Gastrocnemius medialis (tissue), 4 donors: ENCODE results near the gene ADAM12. TPM values are rescaled to one million over a fixed set of nuclear protein-coding genes. Genes with fewer than 3 reads are reported as not detected.

Source experiments
- ATAC-seq, 2 donors: fragments of 150-250 bp; one replicate each; pipeline ENCODE4 v1.9.1; 2016
- DNase-seq, 2 donors: peaks; one replicate each; pipeline ENCODE4 v3.0.0-alpha.2; 2019
- H3K27ac ChIP-seq, 4 donors: fragments of 200-600 bp; sonication (generic); 1 replicate in 1 of 4; 2 replicates in 3 of 4; pipeline ENCODE4 v1.5.1; 2016 to 2018; ENCODE audit warnings: mild to moderate bottlenecking in 2 of 4, moderate library complexity in 1 of 4
- H3K27me3 ChIP-seq, 3 donors: fragments of 200-600 bp; sonication (generic) in 2 of 3; 1 replicate in 1 of 3; 2 replicates in 2 of 3; pipeline versions ENCODE4 v1.5.1 to v1.6.0; 2016 to 2019; ENCODE audit warnings: mild to moderate bottlenecking in 1 of 3, moderate library complexity in 1 of 3
- H3K36me3 ChIP-seq, 2 donors: fragments of 200-600 bp; sonication (generic) in 1 of 2; one replicate each; pipeline ENCODE4 v1.5.1; 2017 to 2018
- H3K4me1 ChIP-seq, 2 donors: fragments of 200-600 bp; sonication (generic) in 1 of 2; one replicate each; pipeline ENCODE4 v1.5.1; 2016 to 2017; ENCODE audit warnings: mild to moderate bottlenecking in 2 of 2
- H3K4me3 ChIP-seq, 4 donors: fragments of 200-600 bp; sonication (generic) in 3 of 4; 1 replicate in 1 of 4; 2 replicates in 3 of 4; pipeline ENCODE4 v1.5.1; 2016 to 2019; ENCODE audit warnings: mild to moderate bottlenecking in 2 of 4
- H3K9me3 ChIP-seq, 3 donors: fragments of 200-600 bp; sonication (generic) in 2 of 3; 1 replicate in 1 of 3; 2 replicates in 2 of 3; pipeline ENCODE4 v1.5.1; 2016 to 2019
- POLR2A ChIP-seq, 2 donors: fragments of 450-650 bp; IDR thresholded peaks; one replicate each; pipeline ENCODE4 v1.6.1; 2017; ENCODE audit warnings: antibody characterized with exemption in 2 of 2, mild to moderate bottlenecking in 2 of 2, moderate library complexity in 2 of 2
- in situ Hi-C, 4 donors: fragments of 200-750 bp; cut with MboI; loops; one replicate each; pipeline versions ENCODE4 v1.15.0 to v1.8.0; 2017; ENCODE audit warnings: low sequenced_read_pairs in 4 of 4
- intact Hi-C: fragments of 100-400 bp; cut with DNase I; formaldehyde crosslinking; loops from one replicate; pipeline ENCODE4 v1.15.1; 2023; ENCODE audit warnings: low total_unique reads
- total RNA-seq, 4 donors: library from RNA; depleted of rRNA; stranded (reverse); fragments of >200 nt; gene quantifications; one replicate each; pipeline versions ENCODE4 v1.1.0 to v1.2.3, GENCODE V29; 2016
- TF ChIP-seq, protein P1 (sequence below), 5 experiments: fragments of 450-650 bp in 3 of 5; fragments of 200-600 bp in 2 of 5; sonication (generic) in 2 of 5; IDR thresholded peaks in 4 of 5; conservative IDR thresholded peaks in 1 of 5; 1 replicate in 4 of 5; 2 replicates in 1 of 5; pipeline ENCODE4 v1.5.1; 2016 to 2019; ENCODE audit warnings: antibody characterized with exemption in 5 of 5, mild to moderate bottlenecking in 3 of 5, moderate library complexity in 3 of 5

The ADAM12 gene
- total RNA-seq, 4 donors from 2014 or later = 0.10 TPM; not detected in 3

- intact Hi-C loops (no loop called here), in situ Hi-C loops (loop anchor here in 1 of 4 donors (25.0 kb wide), 1 partner anchor 412 kb away; no protein-coding TSS in a partner anchor)
- Histone ChIP-seq H3K4me3 (no peak overlapping the region), H3K9me3 (no peaks in the 10 kb centered on the region), H3K27me3 (no peaks in the 10 kb centered on the region), H3K4me1 (no peaks in the 10 kb centered on the region), H3K36me3 (no peaks in the 10 kb centered on the region), H3K27ac (no peak overlapping the region)
- TF ChIP-seq POLR2A (IDR thresholded peaks at IDR 0.05) = no peak
- TF ChIP-seq, protein P1, sequence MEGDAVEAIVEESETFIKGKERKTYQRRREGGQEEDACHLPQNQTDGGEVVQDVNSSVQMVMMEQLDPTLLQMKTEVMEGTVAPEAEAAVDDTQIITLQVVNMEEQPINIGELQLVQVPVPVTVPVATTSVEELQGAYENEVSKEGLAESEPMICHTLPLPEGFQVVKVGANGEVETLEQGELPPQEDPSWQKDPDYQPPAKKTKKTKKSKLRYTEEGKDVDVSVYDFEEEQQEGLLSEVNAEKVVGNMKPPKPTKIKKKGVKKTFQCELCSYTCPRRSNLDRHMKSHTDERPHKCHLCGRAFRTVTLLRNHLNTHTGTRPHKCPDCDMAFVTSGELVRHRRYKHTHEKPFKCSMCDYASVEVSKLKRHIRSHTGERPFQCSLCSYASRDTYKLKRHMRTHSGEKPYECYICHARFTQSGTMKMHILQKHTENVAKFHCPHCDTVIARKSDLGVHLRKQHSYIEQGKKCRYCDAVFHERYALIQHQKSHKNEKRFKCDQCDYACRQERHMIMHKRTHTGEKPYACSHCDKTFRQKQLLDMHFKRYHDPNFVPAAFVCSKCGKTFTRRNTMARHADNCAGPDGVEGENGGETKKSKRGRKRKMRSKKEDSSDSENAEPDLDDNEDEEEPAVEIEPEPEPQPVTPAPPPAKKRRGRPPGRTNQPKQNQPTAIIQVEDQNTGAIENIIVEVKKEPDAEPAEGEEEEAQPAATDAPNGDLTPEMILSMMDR (IDR thresholded peaks at IDR 0.05 in 4 of 5, conservative IDR thresholded peaks at IDR 0.05 in 1 of 5) = no peak
- no peak for DNase-seq
- ATAC-seq = no peak
Observed at GRCh38 chr10:126398924-126399323, 10.6 kb upstream of the ADAM12 start.

- Histone ChIP-seq H3K36me3 (no peaks in the 10 kb centered on the region), H3K4me3 (no peak overlapping the region), H3K27me3 (no peaks in the 10 kb centered on the region), H3K27ac (no peak overlapping the region), H3K4me1 (no peaks in the 10 kb centered on the region), H3K9me3 (no peaks in the 10 kb centered on the region)
- ATAC-seq = no peak
- DNase-seq = no peak
- TF ChIP-seq, protein P1 (IDR thresholded peaks at IDR 0.05 in 4 of 5, conservative IDR thresholded peaks at IDR 0.05 in 1 of 5) = no peak
- no peak for TF ChIP-seq POLR2A (IDR thresholded peaks at IDR 0.05)
- in situ Hi-C loops = loop anchor here in 1 of 4 donors (25.0 kb wide), 1 partner anchor 411 kb away; no protein-coding TSS in a partner anchor
- intact Hi-C loops = no loop called here
Observed at GRCh38 chr10:126398383-126398743, 10.1 kb upstream of the ADAM12 start.

DNA sequence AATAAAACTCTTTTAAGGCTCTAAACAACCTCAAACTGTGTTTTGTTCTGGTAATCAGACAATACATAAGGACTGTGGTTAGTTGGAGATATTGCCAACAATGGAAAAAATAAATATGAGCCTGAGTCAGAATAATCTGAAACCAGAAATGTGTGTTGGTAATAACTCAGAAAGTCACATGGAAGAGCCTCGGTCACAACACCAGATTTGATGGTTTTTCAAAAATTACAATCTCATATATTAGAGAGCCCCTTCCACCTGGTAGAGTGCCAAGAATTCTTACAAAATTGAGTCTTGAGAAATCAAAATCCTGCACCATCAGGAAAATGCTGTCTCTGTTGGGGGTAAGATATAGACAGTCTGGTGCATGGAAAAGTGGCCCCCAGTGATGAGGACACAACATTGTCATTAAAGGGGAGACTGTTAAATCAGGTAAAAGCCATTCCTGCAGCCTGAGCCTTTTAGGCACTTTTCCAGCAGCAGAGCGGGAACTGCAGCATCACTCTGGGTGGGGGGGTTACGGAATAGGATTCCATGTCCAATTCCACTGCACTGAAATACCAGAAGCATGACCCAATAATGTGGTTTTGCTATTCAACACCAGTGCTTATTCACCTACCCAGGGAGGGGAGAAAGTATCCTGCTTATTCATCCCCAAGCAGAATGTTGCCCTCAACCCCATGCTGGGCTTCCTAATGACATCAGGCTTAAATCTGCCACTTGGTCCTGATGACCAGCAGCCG is 9.5 kb upstream of the ADAM12 start:
- H3K36me3 ChIP-seq = no peaks in the 10 kb centered on the region
- DNase-seq (no peak), ATAC-seq (peak in 1 of 2 donors; percentile 45)
- H3K4me1 ChIP-seq = no peaks in the 10 kb centered on the region
- in situ Hi-C loops (loop anchor here in 1 of 4 donors (25.0 kb wide), 1 partner anchor 411 kb away; no protein-coding TSS in a partner anchor), intact Hi-C loops (no loop called here)
- TF ChIP-seq, protein P1 (IDR thresholded peaks at IDR 0.05 in 4 of 5, conservative IDR thresholded peaks at IDR 0.05 in 1 of 5) = no peak
- TF ChIP-seq POLR2A (IDR thresholded peaks at IDR 0.05) = no peak
- no peak overlapping the region for H3K4me3 ChIP-seq
- H3K9me3 ChIP-seq = no peaks in the 10 kb centered on the region
- H3K27ac ChIP-seq = no peak overlapping the region
- no peaks in the 10 kb centered on the region for H3K27me3 ChIP-seq

- H3K9me3 ChIP-seq = no peaks in the 10 kb centered on the region
- TF ChIP-seq, protein P1 (IDR thresholded peaks at IDR 0.05 in 4 of 5, conservative IDR thresholded peaks at IDR 0.05 in 1 of 5) = no peak
- TF ChIP-seq POLR2A (IDR thresholded peaks at IDR 0.05) = no peak
- intact Hi-C loops (no loop called here), in situ Hi-C loops (loop anchor here in 1 of 4 donors (25.0 kb wide), 1 partner anchor 410 kb away; no protein-coding TSS in a partner anchor)
- no peaks in the 10 kb centered on the region for H3K27me3 ChIP-seq
- DNase-seq (no peak), ATAC-seq (no peak)
- H3K4me3 ChIP-seq = no peak overlapping the region
- no peaks in the 10 kb centered on the region for H3K36me3 ChIP-seq
- H3K27ac ChIP-seq = no peak overlapping the region
- no peaks in the 10 kb centered on the region for H3K4me1 ChIP-seq
Observed at GRCh38 chr10:126397156-126397555, 8.9 kb upstream of the ADAM12 start.
